AG04450 (cell line): ENCODE data around the gene MCTP1. TPM values are rescaled to one million over a fixed set of nuclear protein-coding genes. Genes with fewer than 3 reads are reported as not detected.

ENCODE experiments used
- CTCF ChIA-PET: fragments of 300-600, 350-600 bp; formaldehyde crosslinking; extraction: SDS; loops from one replicate; lab custom pipeline; 2022; ENCODE audit warnings: antibody characterized with exemption, inconsistent platforms; lab: Charles Lee
- POLR2A ChIA-PET: fragments of 350-600 bp; formaldehyde crosslinking; extraction: SDS; loops from one replicate; lab custom pipeline; 2021; ENCODE audit warnings: antibody characterized with exemption, inconsistent platforms; lab: Yijun Ruan, JAX
- DNase-seq: peaks from one replicate; pipeline ENCODE4 v3.0.0-alpha.2; 2011; ENCODE audit warnings: low read depth, low spot score
- H3K27ac ChIP-seq: one replicate; pipeline ENCODE4 v1.5.1; 2012; ENCODE audit warnings: low read depth, low read length, control low read depth
- H3K27me3 ChIP-seq: one replicate; pipeline ENCODE4 v1.6.0; 2012; ENCODE audit warnings: low read length; ENCODE audit not compliant: control insufficient read depth, insufficient read depth
- H3K4me3 ChIP-seq: 2 replicates; pipeline ENCODE4 v1.5.1; 2011; ENCODE audit warnings: mild to moderate bottlenecking, low read depth, low read length, control low read depth
- H3K9me3 ChIP-seq: 2 replicates; pipeline ENCODE4 v1.5.1; 2012; ENCODE audit warnings: low read length; ENCODE audit not compliant: control insufficient read depth, insufficient read depth
- CTCF ChIP-seq: IDR thresholded peaks from 2 replicates; pipeline ENCODE4 v1.5.1; 2011; ENCODE audit warnings: low read depth, low read length, control low read depth, inconsistent platforms
- polyA plus RNA-seq: library from polyadenylated mRNA; depleted of rRNA; stranded (reverse); fragments of >200 nt; gene quantifications from 2 replicates; pipeline ENCODE4 v1.2.3, GENCODE V29; 2011

The MCTP1 gene
- polyA plus RNA-seq, 1 experiment: 0.66 TPM

- no peak for DNase-seq
- ChIA-PET POLR2A (no interaction called here), CTCF (no interaction called here)
- no peak for TF ChIP-seq CTCF
- Histone ChIP-seq H3K4me3 (no peak overlapping the region), H3K27ac (no peak overlapping the region), H3K9me3 (no peaks in the 10 kb centered on the region), H3K27me3 (no peaks in the 10 kb centered on the region)
Measured at GRCh38 chr5:94782383-94782782, 502.5 kb downstream of the MCTP1 start.

- Histone ChIP-seq H3K4me3 (no peak overlapping the region), H3K27ac (no peak overlapping the region), H3K27me3 (no peaks in the 10 kb centered on the region), H3K9me3 (no peaks in the 10 kb centered on the region)
- ChIA-PET CTCF (interaction anchor here (1.4 kb wide), 1 partner anchor 42 kb away, joined by 3 read pairs; no protein-coding TSS in a partner anchor), POLR2A (no interaction called here)
- DNase-seq: no peak
- TF ChIP-seq CTCF: no peak
Measured at GRCh38 chr5:94779684-94780083, 505.2 kb downstream of the MCTP1 start.

- CTCF ChIA-PET: no interaction called here
Measured at GRCh38 chr5:94778732-94779131, 506.2 kb downstream of the MCTP1 start.

GRCh38 chr5:94778299-94778698, 506.6 kb downstream of the MCTP1 start:
- no peaks in the 10 kb centered on the region for H3K27me3 ChIP-seq
- no peak for TF ChIP-seq CTCF
- CTCF ChIA-PET: no interaction called here
- no peak overlapping the region for H3K27ac ChIP-seq
- H3K4me3 ChIP-seq: no peak overlapping the region
- POLR2A ChIA-PET: no interaction called here
- DNase-seq: no peak
- H3K9me3 ChIP-seq: no peaks in the 10 kb centered on the region

More at GRCh38 chr5:94778732-94779131, 506.2 kb downstream of the MCTP1 start:
- Histone ChIP-seq H3K4me3 (no peak overlapping the region), H3K9me3 (no peaks in the 10 kb centered on the region), H3K27ac (no peak overlapping the region), H3K27me3 (no peaks in the 10 kb centered on the region)
- no peak for DNase-seq
- no peak for TF ChIP-seq CTCF
- POLR2A ChIA-PET: no interaction called here

GRCh38 chr5:94777056-94777880, 507.6 kb downstream of the MCTP1 start:
- ChIA-PET CTCF (no interaction called here), POLR2A (no interaction called here)
- Histone ChIP-seq H3K27me3 (no peaks in the 10 kb centered on the region), H3K4me3 (no peak overlapping the region), H3K9me3 (no peaks in the 10 kb centered on the region), H3K27ac (no peak overlapping the region)
- DNase-seq: no peak
- no peak for TF ChIP-seq CTCF
